NCI-H526 (cell line): ENCODE data around the gene TRABD.
A peak's percentile ranks its signal among the peaks of the same experiment; 100 is the strongest.

ENCODE experiments used
- DNase-seq, 2 experiments: peaks; one replicate each; lab custom pipeline; 2025; lab: John Stamatoyannopoulos, UW

TRABD gene

GRCh38 chr22:50217543-50218152 is 31.9 kb downstream of the TRABD start:
- no peak for DNase-seq

DNA sequence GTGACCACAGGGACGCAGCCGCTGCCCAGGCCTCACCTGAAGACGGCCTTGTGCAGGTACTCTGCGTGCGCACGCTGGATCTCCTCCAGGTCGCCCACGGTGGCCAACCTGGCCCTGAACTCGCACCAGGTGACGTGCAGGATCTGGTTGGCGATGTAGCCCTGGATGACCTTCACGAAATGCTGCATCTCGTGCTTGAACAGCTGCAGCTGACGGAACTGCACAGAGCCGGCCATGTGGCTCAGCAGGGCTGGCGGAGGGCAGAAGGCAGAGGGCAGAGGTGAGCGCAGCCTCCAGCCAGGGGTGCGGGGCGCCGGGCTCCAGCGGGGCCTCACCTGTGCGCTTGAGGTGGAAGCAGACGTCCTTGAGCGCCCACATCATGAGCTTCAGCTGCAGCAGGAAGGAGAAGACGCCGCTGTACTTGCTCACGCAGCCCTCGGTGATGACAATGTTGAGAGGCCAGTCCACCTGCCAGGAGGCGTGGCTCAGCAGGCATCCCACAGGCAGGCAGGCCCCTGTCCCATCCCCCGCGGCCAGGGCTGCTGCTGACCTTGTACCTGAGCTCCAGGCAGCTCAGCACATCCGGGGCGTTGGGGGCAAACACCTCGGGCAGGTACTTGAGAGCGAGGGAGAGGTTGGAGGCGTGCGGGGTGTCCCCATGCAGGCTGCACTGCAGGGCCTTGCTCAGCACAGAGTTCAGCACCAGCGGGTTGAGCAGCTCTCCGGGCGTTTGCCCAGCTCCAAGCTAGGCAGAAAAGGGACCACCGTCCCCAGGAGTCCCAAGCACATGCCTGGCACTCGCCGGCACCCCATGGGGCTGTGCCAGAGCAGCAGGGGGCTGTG is 32.7 kb downstream of the TRABD start:
- DNase-seq, result no peak

- DNase-seq, result peak in 1 of 2 experiments; percentile 77
Measured at GRCh38 chr22:50218996-50219727, 33.4 kb downstream of the TRABD start.

GRCh38 chr22:50219800-50220602 is 34.3 kb downstream of the TRABD start:
- no peak for DNase-seq

- DNase-seq, result no peak
Measured at GRCh38 chr22:50220603-50221409, 35.1 kb downstream of the TRABD start.

DNA sequence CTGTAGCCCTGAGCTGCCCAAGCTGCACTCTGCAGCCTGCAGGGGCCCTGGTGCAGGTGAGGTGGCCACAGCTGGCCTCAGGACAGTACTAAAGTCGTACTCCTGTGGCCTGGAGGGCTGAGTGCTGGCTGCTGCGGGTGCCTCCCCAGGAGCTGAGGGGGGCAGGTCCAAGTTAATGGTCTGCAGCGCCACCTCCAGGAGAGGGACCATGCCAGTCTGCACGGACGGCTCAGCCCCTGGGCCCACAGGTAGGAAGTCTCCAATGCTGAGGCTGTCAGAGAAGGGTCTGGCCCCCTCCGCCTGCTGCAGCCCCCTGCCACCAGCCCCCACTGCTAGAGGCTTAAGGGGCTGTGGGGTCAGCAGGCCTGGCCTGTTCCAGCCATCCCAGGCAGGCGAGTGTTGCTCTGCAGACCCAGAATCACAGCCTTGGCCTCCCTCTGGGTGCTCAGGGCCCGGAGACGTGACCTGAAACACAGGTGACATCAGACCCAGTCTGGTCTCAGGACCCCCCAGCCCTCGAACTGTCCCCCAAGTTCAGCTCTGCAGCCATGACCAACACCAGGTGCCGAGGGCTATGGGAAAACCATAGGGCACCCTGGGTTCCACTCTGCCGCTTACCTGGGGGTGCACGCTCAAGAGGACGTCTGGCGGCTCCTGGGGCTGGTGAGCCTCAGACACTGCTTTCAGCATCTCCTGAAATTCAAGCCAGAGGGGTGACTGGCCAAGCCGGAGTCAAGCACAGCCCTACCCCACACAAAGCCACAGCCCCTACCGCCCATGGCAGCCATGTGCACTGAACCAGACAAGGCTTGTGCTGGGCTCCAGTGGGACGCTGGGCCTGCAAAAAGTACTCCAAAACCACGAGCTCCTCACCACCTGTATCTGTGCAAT is 35.9 kb downstream of the TRABD start:
- no peak for DNase-seq

DNA sequence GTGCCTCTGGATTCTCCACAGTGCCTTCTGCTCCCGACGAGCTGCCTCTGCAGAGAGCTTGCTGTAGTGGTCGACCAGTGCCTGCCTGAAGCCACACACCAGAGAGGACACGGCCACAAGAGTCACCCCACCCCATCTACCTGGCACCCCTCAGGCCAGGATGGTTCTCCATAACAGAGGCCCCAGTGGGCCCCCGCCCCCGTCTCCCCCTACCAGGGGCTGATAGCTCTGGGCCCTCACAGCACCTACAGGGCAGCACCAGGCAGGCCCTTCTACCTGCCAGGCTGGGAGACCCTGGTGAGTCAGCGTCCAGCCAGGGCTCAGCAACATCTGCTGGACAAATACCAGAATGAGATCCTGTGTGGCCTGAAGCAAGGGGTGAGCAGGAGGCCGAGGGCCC is 36.8 kb downstream of the TRABD start:
- DNase-seq, result no peak

GRCh38 chr22:50224071-50224470 is 38.4 kb downstream of the TRABD start:
- DNase-seq, result no peak

DNA sequence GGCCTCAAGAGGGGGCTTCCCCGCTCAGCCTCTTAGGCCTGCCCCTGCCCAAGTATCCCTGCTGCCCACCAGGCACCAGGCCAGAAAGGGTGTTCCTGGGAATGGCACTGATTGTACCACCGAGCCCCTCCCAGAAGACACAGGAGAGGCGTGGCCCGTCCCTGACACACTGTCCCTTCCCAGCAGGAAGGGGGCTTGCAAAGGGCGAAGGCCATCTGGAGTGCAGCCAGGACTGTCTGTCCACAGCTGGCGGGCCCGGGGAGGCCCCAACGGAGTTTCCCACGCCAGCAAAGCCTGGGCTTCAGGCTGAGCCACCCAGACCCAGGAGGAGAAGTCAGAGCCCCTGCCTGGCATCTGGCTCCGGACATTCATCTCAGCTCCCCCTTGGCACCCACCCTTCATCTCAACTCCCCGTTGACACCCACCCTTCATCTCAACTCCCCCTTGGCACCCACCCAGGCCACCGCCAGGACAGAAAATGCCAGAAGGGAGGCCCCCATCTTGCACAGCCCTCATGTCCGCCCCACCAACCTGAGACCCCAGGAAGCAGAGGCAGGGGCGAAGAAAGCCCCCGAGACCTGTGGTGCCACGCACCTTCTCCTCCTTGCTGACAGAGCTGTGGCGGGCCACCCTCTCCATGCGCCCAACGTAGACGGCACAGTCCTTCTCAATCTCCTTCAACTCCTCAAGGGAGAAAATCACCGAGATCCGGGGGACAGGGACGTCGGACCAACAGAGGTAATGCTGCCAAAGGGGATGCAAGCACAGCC is 39.7 kb downstream of the TRABD start:
- DNase-seq, result no peak

- DNase-seq, result no peak
Measured at GRCh38 chr22:50226063-50226874, 40.6 kb downstream of the TRABD start.

- no peak for DNase-seq
Measured at GRCh38 chr22:50226875-50227165, 41.1 kb downstream of the TRABD start.

- DNase-seq, result no peak
Measured at GRCh38 chr22:50227579-50228215, 42.0 kb downstream of the TRABD start.

DNA sequence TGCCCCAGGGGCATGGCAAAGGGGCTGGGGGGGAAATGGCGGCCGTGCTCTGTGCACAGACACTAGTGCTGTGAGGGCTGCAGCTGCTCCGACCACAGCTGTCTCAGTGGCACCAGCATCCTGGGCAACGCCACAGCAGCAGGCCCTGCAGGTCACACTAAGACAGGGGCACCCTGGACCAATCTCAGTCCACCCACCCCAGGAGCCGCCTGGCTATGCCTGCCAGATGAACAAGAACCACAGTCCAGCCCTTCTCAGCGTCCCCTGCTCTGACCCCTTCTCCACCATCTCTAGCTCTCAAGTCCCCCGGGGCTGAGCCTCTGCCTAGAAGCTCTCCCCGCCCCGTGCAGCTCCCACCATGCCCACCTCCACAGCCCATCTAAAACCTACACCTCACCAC is 42.7 kb downstream of the TRABD start:
- DNase-seq, result no peak

DNA sequence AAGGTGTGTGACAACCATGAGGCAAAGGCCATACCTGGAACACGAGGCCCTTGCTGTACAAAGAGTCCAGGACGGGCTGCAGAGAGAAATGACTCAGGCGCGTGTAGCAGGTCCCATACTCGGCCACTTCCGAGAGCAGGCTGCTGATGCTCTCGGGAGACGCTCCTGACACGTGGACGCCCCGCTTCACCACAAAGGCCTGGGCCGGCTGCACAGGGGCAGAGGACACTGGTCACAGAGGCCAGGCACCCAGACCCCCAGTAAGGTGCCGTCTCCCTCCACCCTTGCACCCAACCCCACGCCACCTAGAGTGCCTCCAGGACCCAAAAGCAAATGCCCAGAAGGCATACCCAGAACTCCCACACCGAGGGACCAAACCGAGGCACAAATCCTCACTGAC is 43.7 kb downstream of the TRABD start:
- DNase-seq, result no peak

DNA sequence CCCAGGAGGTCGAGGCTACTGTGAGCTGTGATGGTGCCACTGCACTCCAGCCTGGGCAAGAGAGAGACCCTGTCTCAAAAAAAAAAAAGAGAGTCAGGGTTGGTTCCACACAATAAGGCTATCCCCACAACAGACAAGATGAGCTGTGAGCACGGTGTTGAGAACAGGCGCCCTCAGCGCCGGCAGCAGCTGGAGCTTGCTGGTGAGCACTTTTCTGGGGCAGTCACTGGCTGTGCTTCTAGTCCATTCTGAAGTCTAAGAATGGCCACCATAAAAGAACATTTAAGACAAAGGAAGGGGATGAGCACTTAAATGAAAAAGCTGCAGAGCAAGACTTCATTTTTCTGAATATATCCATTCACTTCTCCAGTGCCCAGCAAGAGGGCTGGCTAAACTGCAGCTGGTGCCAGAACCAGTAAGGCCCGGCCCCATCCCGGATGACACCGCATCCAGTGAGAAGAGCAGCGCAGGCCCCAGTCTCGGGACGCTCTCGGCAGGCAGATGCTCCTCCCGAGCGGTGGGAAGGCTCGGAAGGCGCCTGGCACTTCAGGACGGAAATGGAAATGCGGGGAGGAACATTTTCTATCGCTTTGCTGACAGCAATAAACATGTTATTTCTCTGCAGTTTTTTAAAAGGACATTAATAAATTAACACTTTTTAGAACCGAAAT is 46.9 kb downstream of the TRABD start:
- no peak for DNase-seq

GRCh38 chr22:50233223-50233622 is 47.5 kb downstream of the TRABD start:
- no peak for DNase-seq

- no peak for DNase-seq
Measured at GRCh38 chr22:50236731-50237409, 51.2 kb downstream of the TRABD start.
